ENCODE results near the gene NCF1. TPM values are rescaled to one million over a fixed set of nuclear protein-coding genes. Genes with fewer than 3 reads are reported as not detected.
A peak's percentile ranks its signal among the peaks of the same experiment; 100 is the strongest.
"Not testable (repeated sequence)": the region's sequence is repeated elsewhere in the genome, so short reads cannot be mapped to it uniquely, and the experiment has no call there.

Gene NCF1
- 1 to 10 TPM in 3 of 6 donors, under 1 TPM in 2, not detected in 1; 0.32 to 4.6 (median 1.3) TPM for total RNA-seq
- polyA plus RNA-seq: 1 to 10 TPM in 1 of 2 donors, under 1 TPM in 1; 0.99 to 1.1 TPM

- H3K9me3 ChIP-seq; H3K27me3 ChIP-seq; H3K4me1 ChIP-seq; H3K4me3 ChIP-seq; intact Hi-C loops (cut with DNase I); DNase-seq; H3K36me3 ChIP-seq; FAIRE-seq; H3K27ac ChIP-seq: not testable (repeated sequence)
- WGBS, 2 donors: no CpG with 5 or more reads among the region's 21 CpGs
- ATAC-seq: peak in 3 of 4 donors; percentile 36 to 82 (median 76)
Observed at GRCh38 chr7:74773760-74774750, at the start of gene NCF1. Gene NCF1 (plus strand): TSS chr7:74774011. CDS start chr7:74774032, 21 bp downstream.

GRCh38 chr7:74725840-74726239 is 48.0 kb upstream of the NCF1 start:
- Histone ChIP-seq H3K4me1 (no peaks in the 10 kb centered on the region), H3K27me3 (no peaks in the 10 kb centered on the region), H3K36me3 (no peaks in the 10 kb centered on the region), H3K4me3 (no peak overlapping the region), H3K27ac (no peak overlapping the region), H3K9me3 (no peaks in the 10 kb centered on the region)
- intact Hi-C loops (cut with DNase I): no loop called here
- DNase-seq (no peak), ATAC-seq (no peak), FAIRE-seq (no peak)
- WGBS, 2 donors: 75 to 92% methylated on average over 1 of the region's 1 CpG
- TF ChIP-seq, protein P1, sequence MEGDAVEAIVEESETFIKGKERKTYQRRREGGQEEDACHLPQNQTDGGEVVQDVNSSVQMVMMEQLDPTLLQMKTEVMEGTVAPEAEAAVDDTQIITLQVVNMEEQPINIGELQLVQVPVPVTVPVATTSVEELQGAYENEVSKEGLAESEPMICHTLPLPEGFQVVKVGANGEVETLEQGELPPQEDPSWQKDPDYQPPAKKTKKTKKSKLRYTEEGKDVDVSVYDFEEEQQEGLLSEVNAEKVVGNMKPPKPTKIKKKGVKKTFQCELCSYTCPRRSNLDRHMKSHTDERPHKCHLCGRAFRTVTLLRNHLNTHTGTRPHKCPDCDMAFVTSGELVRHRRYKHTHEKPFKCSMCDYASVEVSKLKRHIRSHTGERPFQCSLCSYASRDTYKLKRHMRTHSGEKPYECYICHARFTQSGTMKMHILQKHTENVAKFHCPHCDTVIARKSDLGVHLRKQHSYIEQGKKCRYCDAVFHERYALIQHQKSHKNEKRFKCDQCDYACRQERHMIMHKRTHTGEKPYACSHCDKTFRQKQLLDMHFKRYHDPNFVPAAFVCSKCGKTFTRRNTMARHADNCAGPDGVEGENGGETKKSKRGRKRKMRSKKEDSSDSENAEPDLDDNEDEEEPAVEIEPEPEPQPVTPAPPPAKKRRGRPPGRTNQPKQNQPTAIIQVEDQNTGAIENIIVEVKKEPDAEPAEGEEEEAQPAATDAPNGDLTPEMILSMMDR (IDR thresholded peaks at IDR 0.05): no peak

DNA sequence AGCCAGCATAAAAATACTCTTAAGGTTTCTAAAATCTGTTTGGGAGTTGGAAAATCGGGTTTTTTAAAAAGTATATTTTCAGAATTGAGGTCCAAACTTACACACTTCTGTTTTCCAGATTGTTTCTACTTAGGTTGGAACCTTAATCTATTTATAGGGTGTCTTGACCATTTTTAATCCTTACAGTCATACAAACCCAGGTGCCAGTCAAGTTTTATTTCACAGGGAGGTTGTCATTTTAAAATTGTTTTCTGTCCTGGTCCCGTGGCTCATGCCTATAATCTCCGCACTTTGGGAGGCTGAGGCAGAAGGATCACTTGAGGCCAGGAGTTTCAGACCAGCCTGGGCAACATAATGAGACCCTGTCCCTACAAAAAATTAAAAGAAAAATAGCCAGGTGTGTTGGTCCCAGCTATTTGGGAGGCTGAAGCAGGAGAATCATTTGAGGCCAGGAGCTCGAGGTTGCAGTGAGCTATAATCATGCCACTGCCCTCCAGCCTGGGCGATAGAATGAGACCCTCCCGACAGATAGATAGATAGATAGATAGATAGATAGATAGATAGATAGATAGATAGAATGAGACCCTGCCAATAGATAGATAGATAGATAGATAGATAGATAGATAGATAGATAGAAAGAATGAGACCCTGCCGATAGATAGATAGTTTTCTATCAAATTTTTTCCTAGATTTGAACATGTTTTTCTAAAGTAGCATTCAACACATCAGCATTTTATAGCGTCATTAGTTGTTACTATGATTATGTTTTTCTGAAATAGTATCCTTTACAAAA is 47.3 kb upstream of the NCF1 start:
- DNase-seq (no peak), ATAC-seq (no peak), FAIRE-seq (no peak)
- TF ChIP-seq, protein P1 (IDR thresholded peaks at IDR 0.05): no peak
- Histone ChIP-seq H3K4me1 (no peaks in the 10 kb centered on the region), H3K27me3 (no peaks in the 10 kb centered on the region), H3K9me3 (no peaks in the 10 kb centered on the region), H3K36me3 (no peaks in the 10 kb centered on the region), H3K4me3 (no peak overlapping the region), H3K27ac (no peak overlapping the region)
- 86 to 91% methylated on average over 8 of the region's 8 CpGs for WGBS, 2 donors
- intact Hi-C loops (cut with DNase I): no loop called here

- H3K27ac ChIP-seq; H3K27me3 ChIP-seq; intact Hi-C loops (cut with DNase I); FAIRE-seq; H3K36me3 ChIP-seq; DNase-seq; H3K4me3 ChIP-seq; H3K4me1 ChIP-seq; H3K9me3 ChIP-seq; ATAC-seq: not testable (repeated sequence)
- no CpG with 5 or more reads among the region's 10 CpGs for WGBS, 2 donors
Observed at GRCh38 chr7:74728686-74729085, 45.1 kb upstream of the NCF1 start.

GRCh38 chr7:74730186-74730585 is 43.6 kb upstream of the NCF1 start:
- WGBS, 2 donors: no CpG with 5 or more reads among the region's 5 CpGs
- H3K4me3 ChIP-seq; H3K27me3 ChIP-seq; H3K9me3 ChIP-seq; H3K27ac ChIP-seq; ATAC-seq; intact Hi-C loops (cut with DNase I); H3K36me3 ChIP-seq; H3K4me1 ChIP-seq; DNase-seq: not testable (repeated sequence)
- peak; percentile 51 for FAIRE-seq

DNA sequence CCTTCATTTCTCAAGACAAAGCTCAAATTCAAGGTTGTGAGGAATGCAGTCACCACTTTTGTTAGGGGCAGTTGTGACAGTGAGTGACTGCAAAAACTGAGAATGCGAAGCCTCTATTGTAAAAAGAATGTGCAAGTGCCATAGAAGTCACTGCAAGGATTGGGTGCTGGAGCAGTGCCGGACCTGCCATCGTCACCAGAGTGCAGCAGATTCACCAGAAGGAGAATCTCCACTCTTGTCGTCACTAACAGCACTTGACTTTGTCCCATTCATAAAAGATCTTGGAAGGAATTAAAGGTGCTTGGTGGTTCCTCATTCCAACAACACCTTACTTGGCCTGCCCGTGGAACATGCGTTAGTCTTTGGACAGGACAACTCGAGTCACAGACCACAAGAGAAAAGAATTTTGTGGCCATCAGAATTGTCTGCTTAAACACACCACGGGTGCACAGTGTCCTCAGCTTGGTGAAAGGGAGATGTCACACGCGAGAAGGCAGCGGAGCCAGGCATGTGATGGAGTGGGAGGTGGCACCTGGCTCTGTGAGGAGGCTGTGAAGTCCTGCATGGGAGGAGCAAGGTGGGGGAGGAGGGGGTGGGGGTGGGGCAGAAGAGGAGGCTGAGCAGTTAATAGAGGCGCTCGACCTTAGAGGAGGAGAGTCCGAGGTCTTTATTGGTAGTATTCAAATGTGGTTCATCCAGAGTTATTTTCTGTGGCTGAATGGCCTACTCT is 33.7 kb upstream of the NCF1 start:
- DNase-seq; FAIRE-seq; H3K4me3 ChIP-seq; H3K4me1 ChIP-seq; intact Hi-C loops (cut with DNase I); H3K36me3 ChIP-seq; H3K9me3 ChIP-seq; H3K27ac ChIP-seq; H3K27me3 ChIP-seq; ATAC-seq: not testable (repeated sequence)
- WGBS, 2 donors: no CpG with 5 or more reads among the region's 14 CpGs

- DNase-seq; H3K4me1 ChIP-seq; FAIRE-seq; H3K27me3 ChIP-seq; H3K36me3 ChIP-seq; H3K9me3 ChIP-seq; intact Hi-C loops (cut with DNase I); H3K27ac ChIP-seq; H3K4me3 ChIP-seq: not testable (repeated sequence)
- WGBS, 2 donors: no CpG with 5 or more reads among the region's 9 CpGs
- peak in 3 of 4 donors; percentile 59 to 85 (median 81) for ATAC-seq
Observed at GRCh38 chr7:74743936-74744557, 29.8 kb upstream of the NCF1 start.

GRCh38 chr7:74753921-74754482 is 19.8 kb upstream of the NCF1 start:
- H3K36me3 ChIP-seq; DNase-seq; intact Hi-C loops (cut with DNase I); H3K4me3 ChIP-seq; H3K27ac ChIP-seq; H3K4me1 ChIP-seq; FAIRE-seq; H3K9me3 ChIP-seq; H3K27me3 ChIP-seq: not testable (repeated sequence)
- ATAC-seq: peak in 2 of 4 donors; percentile 40 to 75
- no CpG with 5 or more reads among the region's 9 CpGs for WGBS, 2 donors

DNA sequence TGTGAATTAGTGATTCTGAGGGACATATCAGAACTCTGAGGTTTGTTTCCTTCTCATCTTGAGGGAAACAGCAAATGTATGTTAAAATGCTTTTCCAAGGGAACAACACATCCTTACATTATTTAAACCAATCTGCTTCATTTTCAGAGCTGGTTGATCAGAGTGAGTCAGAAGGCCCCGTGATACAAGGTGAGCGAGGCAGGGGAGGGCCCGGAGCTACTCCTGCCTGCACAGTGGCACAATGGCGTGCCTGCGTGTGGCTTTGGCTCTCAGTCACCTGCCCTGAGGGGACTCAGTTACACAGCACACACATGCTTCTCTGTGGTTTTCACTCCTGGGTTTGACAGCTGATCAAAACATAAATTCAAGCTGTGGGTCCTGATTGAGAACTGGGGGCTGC is 17.1 kb upstream of the NCF1 start:
- DNase-seq; H3K27ac ChIP-seq; intact Hi-C loops (cut with DNase I); ATAC-seq; H3K9me3 ChIP-seq; H3K27me3 ChIP-seq; H3K4me3 ChIP-seq; FAIRE-seq; H3K4me1 ChIP-seq; H3K36me3 ChIP-seq: not testable (repeated sequence)
- WGBS, 2 donors: no CpG with 5 or more reads among the region's 5 CpGs
